ENCODE data around the gene SUV39H1.
A peak's percentile ranks its signal among the peaks of the same experiment; 100 is the strongest.

- TF ChIP-seq CTCF (conservative IDR thresholded peaks at IDR 0.05 in 1 of 2, IDR thresholded peaks at IDR 0.05 in 1 of 2; ENCODE audit: extremely low read depth in 1 of 2, insufficient read depth in 1 of 2, low read depth in 1 of 2, low read length in 2 of 2) (peak in 1 of 2 donors; percentile 27), EZH2 (IDR thresholded peaks at IDR 0.05; ENCODE audit: borderline replicate concordance, low read length) (no peak)
These were observed 48.2 kb upstream of the SUV39H1 start for GRCh38 chrX:48648336-48648751.
